ENCODE data around the gene BCL11A. TPM values are rescaled to one million over a fixed set of nuclear protein-coding genes. Genes with fewer than 3 reads are reported as not detected.
"Not testable (repeated sequence)": the region's sequence is repeated elsewhere in the genome, so short reads cannot be mapped to it uniquely, and the experiment has no call there.

BCL11A gene
- total RNA-seq, 1 donor from 2014 or later, result 6.7 TPM

- no peaks in the 10 kb centered on the region for H3K27me3 ChIP-seq (ENCODE audit: control insufficient read depth, insufficient read depth, low read length)
- no peak for DNase-seq (ENCODE audit: low read depth)
- no peaks in the 10 kb centered on the region for H3K36me3 ChIP-seq (ENCODE audit: control insufficient read depth, insufficient read depth, low read length)
- no peak for TF ChIP-seq CTCF (IDR thresholded peaks at IDR 0.05; ENCODE audit: insufficient read depth, low read length, poor library complexity, severe bottlenecking)
- H3K4me3 ChIP-seq (ENCODE audit: low read depth, low read length), result no peak overlapping the region
Observed at GRCh38 chr2:60426880-60427279, 126.6 kb downstream of the BCL11A start.

GRCh38 chr2:60426341-60426740, 127.1 kb downstream of the BCL11A start:
- no peak for TF ChIP-seq CTCF (IDR thresholded peaks at IDR 0.05; ENCODE audit: insufficient read depth, low read length, poor library complexity, severe bottlenecking)
- no peak for DNase-seq (ENCODE audit: low read depth)
- H3K4me3 ChIP-seq (ENCODE audit: low read depth, low read length), result no peak overlapping the region
- no peaks in the 10 kb centered on the region for H3K27me3 ChIP-seq (ENCODE audit: control insufficient read depth, insufficient read depth, low read length)
- H3K36me3 ChIP-seq (ENCODE audit: control insufficient read depth, insufficient read depth, low read length), result no peaks in the 10 kb centered on the region

- no peak overlapping the region for H3K4me3 ChIP-seq (ENCODE audit: low read depth, low read length)
- no peak for TF ChIP-seq CTCF (IDR thresholded peaks at IDR 0.05; ENCODE audit: insufficient read depth, low read length, poor library complexity, severe bottlenecking)
Observed at GRCh38 chr2:60424233-60424632, 129.2 kb downstream of the BCL11A start.

GRCh38 chr2:60423505-60423904, 129.9 kb downstream of the BCL11A start:
- DNase-seq (ENCODE audit: low read depth), result no peak
- Histone ChIP-seq H3K36me3 (ENCODE audit: control insufficient read depth, insufficient read depth, low read length) (no peaks in the 10 kb centered on the region), H3K27me3 (ENCODE audit: control insufficient read depth, insufficient read depth, low read length) (no peaks in the 10 kb centered on the region), H3K4me3 (ENCODE audit: low read depth, low read length) (no peak overlapping the region)
- no peak for TF ChIP-seq CTCF (IDR thresholded peaks at IDR 0.05; ENCODE audit: insufficient read depth, low read length, poor library complexity, severe bottlenecking)

More at GRCh38 chr2:60424233-60424632, 129.2 kb downstream of the BCL11A start:
- no peaks in the 10 kb centered on the region for H3K27me3 ChIP-seq (ENCODE audit: control insufficient read depth, insufficient read depth, low read length)
- DNase-seq (ENCODE audit: low read depth), result no peak
- no peaks in the 10 kb centered on the region for H3K36me3 ChIP-seq (ENCODE audit: control insufficient read depth, insufficient read depth, low read length)

- Histone ChIP-seq H3K27me3 (ENCODE audit: control insufficient read depth, insufficient read depth, low read length) (no peaks in the 10 kb centered on the region), H3K36me3 (ENCODE audit: control insufficient read depth, insufficient read depth, low read length) (no peaks in the 10 kb centered on the region), H3K4me3 (ENCODE audit: low read depth, low read length) (no peak overlapping the region)
- no peak for DNase-seq (ENCODE audit: low read depth)
- no peak for TF ChIP-seq CTCF (IDR thresholded peaks at IDR 0.05; ENCODE audit: insufficient read depth, low read length, poor library complexity, severe bottlenecking)
Observed at GRCh38 chr2:60422826-60423483, 130.5 kb downstream of the BCL11A start.

- not testable (repeated sequence) for H3K4me3 ChIP-seq (ENCODE audit: low read depth, low read length)
Observed at GRCh38 chr2:60417210-60417609, 136.2 kb downstream of the BCL11A start.

More at GRCh38 chr2:60417210-60417609, 136.2 kb downstream of the BCL11A start:
- not testable (repeated sequence) for H3K36me3 ChIP-seq (ENCODE audit: control insufficient read depth, insufficient read depth, low read length); DNase-seq (ENCODE audit: low read depth); H3K27me3 ChIP-seq (ENCODE audit: control insufficient read depth, insufficient read depth, low read length)

All from kidney epithelial cell (primary cell).